DOHH2 (cell line): Measurements from ENCODE around the gene AKT1S1.

ENCODE experiments used
- EZH2phosphoT487 ChIP-seq: fragments of 200-600 bp; sonication (generic); IDR thresholded peaks from 2 replicates; pipeline ENCODE4 v1.6.1; 2017; ENCODE audit warnings: borderline replicate concordance, mild to moderate bottlenecking, antibody characterized with exemption, low read length, moderate library complexity, mixed read lengths
- TF ChIP-seq, protein P1 (sequence below): fragments of 200-600 bp; sonication (generic); IDR thresholded peaks from one replicate; pipeline ENCODE4 v1.5.1; 2014; ENCODE audit warnings: antibody characterized with exemption, mild to moderate bottlenecking, low read depth, low read length; ENCODE audit not compliant: poor library complexity, severe bottlenecking

DNA sequence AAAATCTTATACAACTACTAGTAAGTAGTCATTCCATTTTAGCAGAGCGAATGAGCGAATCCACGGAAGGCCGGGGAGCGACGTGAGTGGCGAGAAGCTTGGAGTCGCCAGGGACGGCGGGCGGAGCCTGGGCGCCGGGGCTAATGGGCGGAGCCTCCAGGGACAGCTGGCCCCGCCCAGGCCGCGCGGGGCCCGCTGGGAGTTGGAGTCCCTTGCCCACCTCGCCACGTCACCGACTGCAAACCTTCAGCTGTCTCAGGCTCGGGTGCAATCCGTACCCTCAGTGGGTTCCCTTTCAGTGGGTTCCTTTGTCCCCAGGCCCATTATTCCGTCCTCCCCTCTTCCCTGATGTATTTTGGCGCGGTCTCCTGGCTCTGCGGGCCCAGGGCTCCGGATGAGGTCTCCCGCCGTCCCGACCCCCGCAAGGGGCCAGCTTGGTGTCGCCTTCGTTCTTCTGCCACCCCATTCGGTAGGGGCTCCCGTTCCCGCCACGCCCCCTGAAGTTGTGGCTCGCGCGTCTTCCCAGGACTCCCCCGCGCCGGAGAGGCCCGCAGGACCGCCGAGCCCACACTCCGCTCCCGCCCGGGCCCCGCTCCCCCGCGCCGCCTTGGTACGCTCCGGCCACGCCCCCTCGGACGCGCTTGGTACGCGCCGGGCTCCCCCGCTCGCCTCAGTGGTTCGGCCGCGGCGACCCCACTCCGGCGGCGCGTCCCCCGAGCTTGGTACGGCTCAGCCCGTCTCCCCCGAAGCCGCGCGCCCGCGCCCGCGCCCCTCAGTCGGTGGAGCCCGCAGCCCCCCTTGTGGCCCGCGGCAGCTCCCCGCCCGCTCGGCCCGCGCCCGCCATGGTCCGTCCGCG, 26.4 kb downstream of the AKT1S1 start, which contains the start of gene PTOV1:
- TF ChIP-seq, protein P1, sequence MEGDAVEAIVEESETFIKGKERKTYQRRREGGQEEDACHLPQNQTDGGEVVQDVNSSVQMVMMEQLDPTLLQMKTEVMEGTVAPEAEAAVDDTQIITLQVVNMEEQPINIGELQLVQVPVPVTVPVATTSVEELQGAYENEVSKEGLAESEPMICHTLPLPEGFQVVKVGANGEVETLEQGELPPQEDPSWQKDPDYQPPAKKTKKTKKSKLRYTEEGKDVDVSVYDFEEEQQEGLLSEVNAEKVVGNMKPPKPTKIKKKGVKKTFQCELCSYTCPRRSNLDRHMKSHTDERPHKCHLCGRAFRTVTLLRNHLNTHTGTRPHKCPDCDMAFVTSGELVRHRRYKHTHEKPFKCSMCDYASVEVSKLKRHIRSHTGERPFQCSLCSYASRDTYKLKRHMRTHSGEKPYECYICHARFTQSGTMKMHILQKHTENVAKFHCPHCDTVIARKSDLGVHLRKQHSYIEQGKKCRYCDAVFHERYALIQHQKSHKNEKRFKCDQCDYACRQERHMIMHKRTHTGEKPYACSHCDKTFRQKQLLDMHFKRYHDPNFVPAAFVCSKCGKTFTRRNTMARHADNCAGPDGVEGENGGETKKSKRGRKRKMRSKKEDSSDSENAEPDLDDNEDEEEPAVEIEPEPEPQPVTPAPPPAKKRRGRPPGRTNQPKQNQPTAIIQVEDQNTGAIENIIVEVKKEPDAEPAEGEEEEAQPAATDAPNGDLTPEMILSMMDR: no peak
- TF ChIP-seq EZH2phosphoT487: no peak
